Cerebellar nuclear complex (tissue), 1 donor: ENCODE measurements around the gene ZNF605.
"Not testable (repeated sequence)": the region's sequence is repeated elsewhere in the genome, so short reads cannot be mapped to it uniquely, and the experiment has no call there.

ENCODE experiments used
- DNase-seq, 2 experiments: peaks; one replicate each; lab custom pipeline; 2025; lab: John Stamatoyannopoulos, UW

Gene ZNF605

GRCh38 chr12:132949936-132950837 lies 5.9 kb downstream of the ZNF605 start:
- no peak for DNase-seq

GRCh38 chr12:132948146-132949066 lies 7.7 kb downstream of the ZNF605 start:
- no peak for DNase-seq

DNA sequence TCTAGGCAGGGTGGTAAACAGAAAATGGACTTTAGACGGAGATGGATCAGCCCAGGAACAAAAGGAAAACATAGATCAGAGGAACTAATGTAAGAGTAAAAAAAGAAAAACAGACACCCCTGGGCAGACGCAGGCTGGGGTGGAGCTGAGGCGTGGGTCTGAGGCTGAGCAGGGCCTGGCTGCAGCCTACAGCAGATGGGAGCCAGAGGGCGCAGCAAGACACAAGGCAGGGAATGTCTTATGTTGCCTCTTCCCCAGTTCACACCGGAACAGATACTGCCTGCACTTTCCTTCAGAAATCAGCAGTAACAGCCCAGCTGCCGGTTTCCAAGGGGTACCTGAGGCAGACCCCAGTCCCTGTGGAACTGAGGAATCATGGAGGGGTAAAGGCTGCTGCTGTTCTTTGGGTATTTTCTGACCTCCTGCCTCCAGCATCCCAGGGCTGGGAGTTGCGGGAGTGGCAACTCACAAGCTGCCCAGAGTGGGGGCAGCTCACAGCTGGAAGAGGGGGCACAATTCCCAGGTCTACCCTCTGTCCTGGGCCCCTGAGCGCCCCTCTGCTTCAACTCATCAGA lies 9.8 kb downstream of the ZNF605 start:
- DNase-seq = no peak

- DNase-seq = no peak
Observed at GRCh38 chr12:132945806-132946205, 10.3 kb downstream of the ZNF605 start.

- DNase-seq = no peak
Observed at GRCh38 chr12:132942611-132943010, 13.5 kb downstream of the ZNF605 start.

DNA sequence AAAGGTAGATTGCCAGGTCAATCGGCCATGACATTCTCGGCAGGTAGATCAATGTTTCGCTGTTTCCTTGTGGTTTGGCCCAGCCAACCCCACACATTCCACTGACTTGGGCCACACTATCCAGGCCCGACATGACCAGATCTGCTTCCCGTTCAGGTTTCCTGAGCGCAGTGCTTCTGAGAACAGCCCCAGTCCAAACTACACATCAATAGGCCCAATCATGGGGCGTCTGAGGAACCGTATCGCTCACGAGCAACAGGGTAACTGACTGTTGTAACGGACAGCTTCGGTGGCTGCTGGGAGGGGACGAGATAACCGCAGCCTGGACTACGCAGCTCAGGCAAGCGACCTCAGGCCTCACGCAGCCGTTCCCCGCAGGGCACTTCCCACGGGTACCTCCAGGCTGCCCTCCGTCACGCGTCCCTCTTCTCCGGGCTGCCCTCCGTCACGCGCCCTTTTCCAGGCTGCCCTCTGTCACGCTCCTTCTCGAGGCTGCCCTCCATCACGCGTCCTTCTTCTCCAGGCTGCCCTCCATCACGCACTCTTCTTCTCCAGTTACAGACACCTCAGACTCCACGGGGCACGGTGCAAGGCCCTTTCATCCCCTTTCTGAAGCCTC lies 14.7 kb downstream of the ZNF605 start:
- DNase-seq = no peak

DNA sequence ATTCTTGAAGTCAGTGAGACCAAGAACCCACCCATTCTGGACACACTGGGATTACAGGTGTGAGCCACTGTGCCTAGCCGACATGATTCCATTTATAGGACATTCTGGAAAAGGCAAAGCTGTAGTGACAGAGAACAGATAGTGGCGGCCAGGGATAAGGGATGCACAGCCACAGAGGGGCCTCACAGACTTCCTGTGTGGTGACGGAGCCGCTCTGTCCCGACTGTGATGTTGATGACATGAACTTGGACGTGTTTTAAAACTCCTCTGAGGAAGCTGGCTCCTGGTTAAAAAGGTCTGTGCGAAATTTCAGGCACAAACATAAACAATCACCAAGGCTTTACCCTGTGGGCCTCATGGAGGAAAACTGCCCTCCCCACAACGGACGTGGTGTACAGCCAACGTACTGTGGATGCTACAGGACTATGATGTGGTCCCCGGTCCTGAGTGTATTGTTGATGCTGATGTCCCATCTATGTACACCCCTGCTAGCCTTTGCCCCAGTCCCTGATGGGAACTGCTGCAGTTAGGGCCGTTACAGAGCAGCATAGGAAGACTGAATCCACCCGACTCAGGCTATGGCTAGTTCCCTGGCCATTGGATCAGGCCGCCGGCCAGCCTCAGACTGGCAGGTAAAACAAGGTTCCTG lies 15.9 kb downstream of the ZNF605 start:
- no peak for DNase-seq

DNA sequence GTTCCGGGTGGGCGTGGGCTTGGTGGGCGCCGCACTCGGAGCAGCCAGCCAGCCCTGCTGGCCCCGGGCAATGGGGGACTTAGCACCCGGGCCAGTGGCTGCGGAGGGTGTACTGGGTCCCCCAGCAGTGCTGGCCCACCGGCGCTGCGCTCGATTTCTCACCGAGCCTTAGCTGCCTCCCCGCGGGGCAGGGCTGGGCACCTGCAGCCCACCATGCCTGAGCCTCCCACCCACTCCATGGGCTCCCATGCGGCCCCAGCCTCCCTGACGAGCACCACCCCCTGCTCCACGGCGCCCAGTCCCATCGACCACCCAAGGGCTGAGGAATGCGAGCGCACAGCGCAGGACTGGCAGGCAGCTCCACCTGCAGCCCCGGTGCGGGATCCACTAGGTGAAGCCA lies 17.3 kb downstream of the ZNF605 start:
- not testable (repeated sequence) for DNase-seq

- DNase-seq = no peak
Observed at GRCh38 chr12:132937476-132937875, 18.6 kb downstream of the ZNF605 start.

GRCh38 chr12:132936921-132937320 lies 19.2 kb downstream of the ZNF605 start:
- not testable (repeated sequence) for DNase-seq

DNA sequence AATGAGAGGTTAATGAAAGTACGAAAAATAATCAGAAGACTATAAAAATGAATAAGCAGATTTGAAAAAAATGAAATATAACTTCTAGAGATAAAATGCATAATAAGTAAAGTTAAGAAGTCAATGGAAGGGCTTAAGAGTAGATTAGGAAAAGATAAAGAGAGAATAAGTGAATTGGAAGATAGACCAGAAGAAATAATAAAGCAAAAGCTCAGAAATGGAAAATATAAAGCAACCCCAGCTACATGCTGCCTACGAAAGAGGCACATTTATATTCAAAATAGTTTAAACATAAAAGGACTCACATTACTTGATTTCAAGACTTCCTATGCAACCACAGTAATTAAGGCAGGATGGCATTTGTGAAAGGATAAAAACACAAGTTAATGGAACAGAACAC lies 19.9 kb downstream of the ZNF605 start:
- DNase-seq = no peak

DNA sequence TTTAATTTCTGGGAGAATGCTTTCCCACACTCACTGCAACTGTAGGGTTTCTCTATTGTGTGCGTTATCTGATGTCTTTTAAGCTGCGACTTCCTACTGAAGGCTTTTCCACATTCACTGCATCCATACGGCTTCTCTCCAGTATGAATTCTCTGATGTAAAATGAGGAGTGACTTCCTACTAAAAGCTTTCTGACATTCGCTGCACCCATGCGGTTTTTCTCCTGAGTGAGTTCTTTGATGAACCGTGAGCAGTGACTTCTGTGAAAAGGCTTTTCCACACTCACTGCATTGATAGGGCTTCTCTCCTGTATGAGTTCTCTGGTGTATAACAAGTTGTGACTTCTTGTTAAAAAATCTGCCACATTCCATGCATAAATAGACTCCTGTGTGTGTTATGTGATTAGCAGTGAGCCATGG lies 29.7 kb downstream of the ZNF605 start:
- no peak for DNase-seq

DNA sequence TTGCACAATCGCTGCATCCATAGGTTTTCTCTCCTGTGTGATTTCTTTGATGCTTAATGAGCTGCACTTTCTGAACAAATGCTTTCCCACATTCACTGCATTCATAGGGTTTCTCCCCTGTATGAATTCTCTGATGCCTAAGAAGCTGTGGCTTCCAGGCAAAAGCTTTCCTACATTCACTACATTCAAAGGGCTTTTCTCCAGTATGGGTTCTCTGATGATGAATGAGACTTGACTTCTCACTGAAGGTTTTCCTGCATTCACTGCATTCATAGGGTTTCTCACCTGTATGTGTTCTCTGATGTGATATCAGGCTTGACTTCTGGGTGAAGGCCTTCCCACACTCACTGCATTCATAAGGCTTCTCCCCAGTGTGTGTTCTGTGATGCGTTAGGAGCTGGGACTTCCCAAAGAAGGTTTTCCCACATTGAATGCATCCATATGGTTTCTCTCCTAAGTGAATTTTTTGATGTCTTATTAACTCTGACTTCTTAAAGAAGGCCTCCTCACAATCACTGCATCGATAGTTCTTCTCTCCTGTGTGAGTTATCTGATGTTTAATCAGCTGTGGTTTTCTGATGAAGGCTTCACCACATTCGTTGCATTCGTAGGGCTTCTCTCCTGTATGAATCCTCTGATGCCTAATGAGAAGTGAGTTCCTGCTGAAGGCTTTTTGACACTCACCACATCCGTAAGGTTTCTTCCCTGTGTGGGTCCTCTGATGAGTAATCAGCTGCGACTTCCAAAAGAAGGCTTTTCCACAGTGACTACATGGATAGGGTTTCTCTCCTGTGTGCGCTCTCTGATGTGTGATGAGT lies 30.3 kb downstream of the ZNF605 start:
- no peak for DNase-seq

DNA sequence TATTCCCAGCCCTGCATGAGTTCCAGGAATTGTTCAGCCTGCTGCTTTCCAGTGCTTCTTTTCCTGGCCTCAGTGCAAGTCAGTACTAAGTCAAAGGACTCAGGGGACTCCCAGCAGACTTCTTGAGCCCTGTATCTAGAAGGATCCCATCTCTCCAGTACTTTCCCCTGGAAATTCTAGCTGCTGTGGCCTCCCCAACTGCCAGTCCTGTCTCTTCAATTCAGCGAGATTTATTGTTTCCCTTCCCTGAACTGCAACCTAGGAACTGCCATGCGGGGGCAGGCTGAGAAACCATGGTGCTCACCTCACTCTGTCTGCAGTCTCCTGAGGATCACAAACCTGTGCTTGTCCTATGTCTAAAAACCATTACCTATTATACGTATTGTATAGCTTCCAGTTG lies 31.8 kb downstream of the ZNF605 start:
- DNase-seq = no peak

- DNase-seq = no peak
Observed at GRCh38 chr12:132923356-132923909, 32.7 kb downstream of the ZNF605 start.

DNA sequence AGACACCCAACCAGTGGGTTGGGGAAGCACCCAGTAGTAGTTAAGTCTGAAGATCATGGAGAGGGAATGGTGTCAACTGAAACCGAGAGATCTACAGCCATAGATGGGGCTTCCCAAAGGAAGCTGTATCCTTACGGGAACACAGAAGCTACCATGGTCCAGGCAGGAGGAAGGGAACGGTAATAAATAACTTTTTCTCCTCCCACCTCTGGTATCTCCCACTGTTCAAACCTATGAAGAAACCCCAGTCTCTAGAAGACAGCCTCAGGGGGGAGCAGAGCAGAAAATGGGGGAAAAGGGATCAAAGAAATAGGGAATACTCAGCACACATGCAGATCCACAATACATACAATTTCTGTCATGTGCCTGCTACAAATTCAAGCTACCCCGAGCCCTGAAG lies 33.4 kb downstream of the ZNF605 start:
- no peak for DNase-seq

DNA sequence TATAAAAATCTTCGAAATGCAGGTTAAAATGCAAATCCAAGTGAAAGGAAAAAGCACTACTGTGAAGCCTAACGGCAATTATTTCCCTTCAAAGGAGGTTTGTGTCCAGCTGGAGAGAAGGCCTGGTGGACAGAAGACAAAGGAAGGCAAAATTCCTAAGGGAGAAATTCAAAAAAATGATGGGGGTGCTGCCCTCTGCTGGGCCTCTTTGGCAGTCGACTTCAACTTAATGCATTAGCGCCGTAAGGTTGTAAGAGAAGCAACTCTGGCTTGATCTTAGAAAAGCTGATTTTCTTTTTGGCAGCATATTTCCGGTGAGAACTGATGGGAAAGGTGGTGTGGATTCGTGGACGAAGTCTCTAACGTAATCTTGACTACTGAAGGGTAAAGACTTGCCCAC lies 34.4 kb downstream of the ZNF605 start:
- DNase-seq = no peak

GRCh38 chr12:132918680-132919079 lies 37.4 kb downstream of the ZNF605 start:
- DNase-seq = no peak

GRCh38 chr12:132909030-132909368 lies 47.1 kb downstream of the ZNF605 start:
- no peak for DNase-seq
